H1 (cell line): Measurements from ENCODE around the gene RBM27.

Experiments used
- EZH2 ChIP-seq: fragments of 200-600 bp; sonication (generic); IDR thresholded peaks from 2 replicates; pipeline ENCODE4 v1.7.1; 2012; ENCODE audit warnings: low read depth, mild to moderate bottlenecking, moderate library complexity, low read length, inconsistent platforms; ENCODE audit not compliant: severe bottlenecking
- FOSL1 ChIP-seq: IDR thresholded peaks from 2 replicates; pipeline ENCODE4 v1.6.1; 2011; ENCODE audit warnings: mild to moderate bottlenecking, low read depth, low read length, moderate library complexity; ENCODE audit not compliant: insufficient read depth
- POLR2A ChIP-seq, 2 experiments: IDR thresholded peaks; 1 replicate in 1 of 2; 2 replicates in 1 of 2; pipeline ENCODE4 v1.6.1; 2011; ENCODE audit warnings: low read depth in 2 of 2, low read length in 2 of 2, mild to moderate bottlenecking in 2 of 2; ENCODE audit errors: control extremely low read depth in 1 of 2
- YY1 ChIP-seq: IDR thresholded peaks from 2 replicates; pipeline ENCODE4 v1.6.1; 2011; ENCODE audit warnings: low read depth, mild to moderate bottlenecking, low read length
- TF ChIP-seq, protein P1 (sequence below), 3 experiments: IDR thresholded peaks; 1 replicate in 2 of 3; 2 replicates in 1 of 3; pipeline versions ENCODE4 v1.5.1 to v1.6.1; 2011; ENCODE audit warnings: low read length in 3 of 3, mild to moderate bottlenecking in 3 of 3, inconsistent platforms in 2 of 3, low read depth in 1 of 3, moderate library complexity in 1 of 3; ENCODE audit not compliant: insufficient read depth in 1 of 3; ENCODE audit errors: control extremely low read depth in 1 of 3

DNA sequence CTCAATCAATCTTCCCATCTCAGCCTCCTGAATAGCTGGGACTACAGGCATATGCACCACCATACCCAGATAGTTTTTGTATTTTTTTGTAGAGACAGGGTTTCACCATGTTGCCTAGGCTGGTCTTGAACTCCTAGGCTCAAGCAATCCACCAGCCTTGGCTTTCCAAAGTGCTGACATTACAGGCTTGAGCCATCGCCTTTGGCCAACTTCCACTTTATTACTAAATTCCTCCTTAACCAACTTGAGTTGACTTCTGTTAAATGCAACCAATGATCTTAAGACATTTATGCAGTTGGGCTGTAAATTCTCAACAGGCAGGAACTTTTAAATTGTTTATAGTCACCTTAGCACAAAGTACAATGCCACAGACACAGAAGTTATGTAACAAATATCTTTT is 23.7 kb upstream of the RBM27 start:
- no peak for TF ChIP-seq EZH2
- TF ChIP-seq, protein P1, sequence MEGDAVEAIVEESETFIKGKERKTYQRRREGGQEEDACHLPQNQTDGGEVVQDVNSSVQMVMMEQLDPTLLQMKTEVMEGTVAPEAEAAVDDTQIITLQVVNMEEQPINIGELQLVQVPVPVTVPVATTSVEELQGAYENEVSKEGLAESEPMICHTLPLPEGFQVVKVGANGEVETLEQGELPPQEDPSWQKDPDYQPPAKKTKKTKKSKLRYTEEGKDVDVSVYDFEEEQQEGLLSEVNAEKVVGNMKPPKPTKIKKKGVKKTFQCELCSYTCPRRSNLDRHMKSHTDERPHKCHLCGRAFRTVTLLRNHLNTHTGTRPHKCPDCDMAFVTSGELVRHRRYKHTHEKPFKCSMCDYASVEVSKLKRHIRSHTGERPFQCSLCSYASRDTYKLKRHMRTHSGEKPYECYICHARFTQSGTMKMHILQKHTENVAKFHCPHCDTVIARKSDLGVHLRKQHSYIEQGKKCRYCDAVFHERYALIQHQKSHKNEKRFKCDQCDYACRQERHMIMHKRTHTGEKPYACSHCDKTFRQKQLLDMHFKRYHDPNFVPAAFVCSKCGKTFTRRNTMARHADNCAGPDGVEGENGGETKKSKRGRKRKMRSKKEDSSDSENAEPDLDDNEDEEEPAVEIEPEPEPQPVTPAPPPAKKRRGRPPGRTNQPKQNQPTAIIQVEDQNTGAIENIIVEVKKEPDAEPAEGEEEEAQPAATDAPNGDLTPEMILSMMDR (IDR thresholded peaks at IDR 0.05; ENCODE audit: control extremely low read depth in 1 of 3, insufficient read depth in 1 of 3, low read depth in 1 of 3, low read length in 3 of 3), result no peak
- no peak for TF ChIP-seq FOSL1
- no peak for TF ChIP-seq POLR2A (IDR thresholded peaks at IDR 0.05; ENCODE audit: control extremely low read depth in 1 of 2, low read depth in 2 of 2, low read length in 2 of 2)
- no peak for TF ChIP-seq YY1
